Mesenchymal stem cell (in vitro differentiated cells and primary cell): Measurements from ENCODE around the gene PRR23C.
"Not testable (repeated sequence)": the region's sequence is repeated elsewhere in the genome, so short reads cannot be mapped to it uniquely, and the experiment has no call there.

Experiments used
- DNase-seq: peaks from one replicate; pipeline ENCODE4 v3.0.0-alpha.2; 2013
- H2AFZ ChIP-seq: one replicate; pipeline ENCODE4 v1.6.1; 2013; ENCODE audit warnings: low read depth, mild to moderate bottlenecking, control low read depth, inconsistent platforms, low read length, moderate library complexity
- H2AK5ac ChIP-seq: 2 replicates; pipeline ENCODE4 v1.6.1; 2013; ENCODE audit warnings: low read length, moderate library complexity, mild to moderate bottlenecking, inconsistent platforms; ENCODE audit not compliant: severe bottlenecking
- H2BK120ac ChIP-seq: one replicate; pipeline ENCODE4 v1.6.1; 2013; ENCODE audit warnings: low read depth, mild to moderate bottlenecking, inconsistent platforms, low read length, moderate library complexity
- H2BK12ac ChIP-seq, 2 experiments: one replicate each; pipeline ENCODE4 v1.6.1; 2013; ENCODE audit warnings: inconsistent platforms in 2 of 2, low read length in 2 of 2, mild to moderate bottlenecking in 2 of 2, moderate library complexity in 2 of 2, control low read depth in 1 of 2
- H2BK15ac ChIP-seq: one replicate; pipeline ENCODE4 v1.6.1; 2013; ENCODE audit warnings: mild to moderate bottlenecking, low read depth, inconsistent platforms; ENCODE audit not compliant: poor library complexity, severe bottlenecking
- H2BK5ac ChIP-seq: 2 replicates; pipeline ENCODE4 v1.6.1; 2013; ENCODE audit warnings: low read depth, mild to moderate bottlenecking, low read length, control low read depth, inconsistent platforms; ENCODE audit not compliant: poor library complexity, severe bottlenecking
- H3K14ac ChIP-seq, 2 experiments: one replicate each; pipeline ENCODE4 v1.6.1; 2013; ENCODE audit warnings: inconsistent platforms in 2 of 2, low read length in 2 of 2, control low read depth in 1 of 2, mild to moderate bottlenecking in 1 of 2, moderate library complexity in 1 of 2
- H3K18ac ChIP-seq, 2 experiments: one replicate each; pipeline ENCODE4 v1.6.1; 2013; ENCODE audit warnings: inconsistent platforms in 2 of 2, low read length in 2 of 2, control low read depth in 1 of 2, low read depth in 1 of 2, mild to moderate bottlenecking in 1 of 2
- H3K23ac ChIP-seq, 2 experiments: one replicate each; pipeline ENCODE4 v1.6.1; 2013; ENCODE audit warnings: inconsistent platforms in 2 of 2, low read length in 2 of 2, mild to moderate bottlenecking in 2 of 2, moderate library complexity in 2 of 2, control low read depth in 1 of 2
- H3K27ac ChIP-seq: 2 replicates; pipeline ENCODE4 v1.5.1; 2013; ENCODE audit warnings: mild to moderate bottlenecking, moderate library complexity, low read length, control low read depth, inconsistent platforms; ENCODE audit not compliant: poor library complexity, severe bottlenecking
- H3K27me3 ChIP-seq, 2 experiments: 2 replicates each; pipeline versions ENCODE4 v1.6.1 to v1.7.0; 2013; ENCODE audit warnings: low read length in 2 of 2, mild to moderate bottlenecking in 2 of 2, moderate library complexity in 2 of 2, control low read depth in 1 of 2, inconsistent platforms in 1 of 2; ENCODE audit not compliant: control insufficient read depth in 1 of 2, insufficient read depth in 1 of 2
- H3K36me3 ChIP-seq, 2 experiments: 2 replicates each; pipeline versions ENCODE4 v1.6.1 to v1.7.0; 2013; ENCODE audit warnings: low read length in 2 of 2, control low read depth in 1 of 2, inconsistent platforms in 1 of 2, low read depth in 1 of 2, mild to moderate bottlenecking in 1 of 2; ENCODE audit not compliant: insufficient read depth in 2 of 2, control insufficient read depth in 1 of 2
- H3K4ac ChIP-seq, 2 experiments: one replicate each; pipeline ENCODE4 v1.6.1; 2013; ENCODE audit warnings: inconsistent platforms in 2 of 2, low read length in 2 of 2, mild to moderate bottlenecking in 2 of 2, moderate library complexity in 2 of 2, control low read depth in 1 of 2, low read depth in 1 of 2
- H3K4me1 ChIP-seq: 2 replicates; pipeline ENCODE4 v1.6.1; 2013; ENCODE audit warnings: low read depth, low read length, control low read depth; ENCODE audit not compliant: control insufficient read depth, insufficient read depth
- H3K4me2 ChIP-seq: 2 replicates; pipeline ENCODE4 v1.6.1; 2013; ENCODE audit warnings: low read length, mild to moderate bottlenecking, inconsistent platforms; ENCODE audit not compliant: poor library complexity, severe bottlenecking
- H3K4me3 ChIP-seq, 2 experiments: 2 replicates each; pipeline versions ENCODE4 v1.5.1 to v1.7.0; 2013; ENCODE audit warnings: low read length in 2 of 2, mild to moderate bottlenecking in 2 of 2, control low read depth in 1 of 2, low read depth in 1 of 2; ENCODE audit not compliant: insufficient read depth in 1 of 2
- H3K79me1 ChIP-seq: replicated peaks from 2 replicates; pipeline ENCODE4 v1.6.1; 2013; ENCODE audit warnings: mild to moderate bottlenecking, control low read depth, low read length, inconsistent platforms; ENCODE audit not compliant: poor library complexity, severe bottlenecking
- H3K9ac ChIP-seq: 2 replicates; pipeline ENCODE4 v1.7.0; 2013; ENCODE audit warnings: mild to moderate bottlenecking, low read length, moderate library complexity
- H3K9me3 ChIP-seq: 2 replicates; pipeline ENCODE4 v1.7.0; 2013; ENCODE audit warnings: mild to moderate bottlenecking, low read length; ENCODE audit not compliant: control insufficient read depth
- H4K8ac ChIP-seq: one replicate; pipeline ENCODE4 v1.6.1; 2013; ENCODE audit warnings: inconsistent platforms, mild to moderate bottlenecking, low read length, moderate library complexity
- H4K91ac ChIP-seq: one replicate; pipeline ENCODE4 v1.6.1; 2013; ENCODE audit warnings: mild to moderate bottlenecking, low read length, inconsistent platforms
- WGBS: methylation state at CpG from one replicate; pipeline ENCODE4 v1.1.7; 2013; ENCODE audit warnings: mixed read lengths; 5-methylcytosine and 5-hydroxymethylcytosine counted together

The PRR23C gene

GRCh38 chr3:139043554-139044365, 932 bp downstream of the PRR23C start:
- H3K4ac ChIP-seq, result no peak overlapping the region
- H2BK12ac ChIP-seq, result no peak overlapping the region
- no peak overlapping the region for H3K27ac ChIP-seq
- peaks cover 18% of the 10 kb centered on the region for H3K9me3 ChIP-seq
- H4K91ac ChIP-seq, result no peak overlapping the region
- no peak overlapping the region for H2AFZ ChIP-seq
- no peak for DNase-seq
- no peak overlapping the region for H3K4me2 ChIP-seq
- no peak overlapping the region for H3K4me3 ChIP-seq
- peaks cover 0 to 15% of the 10 kb centered on the region in 2 experiments for H3K27me3 ChIP-seq
- no peak overlapping the region for H3K9ac ChIP-seq
- no peaks in the 10 kb centered on the region for H3K79me1 ChIP-seq
- H4K8ac ChIP-seq, result no peak overlapping the region
- no peak overlapping the region for H2BK120ac ChIP-seq
- H2AK5ac ChIP-seq, result no peak overlapping the region
- H3K18ac ChIP-seq, result no peak overlapping the region
- WGBS, result 90% methylated on average over 49 of the region's 50 CpGs
- H3K36me3 ChIP-seq, result peaks cover 0 to 5% of the 10 kb centered on the region in 2 experiments
- no peaks in the 10 kb centered on the region for H3K4me1 ChIP-seq
- no peak overlapping the region for H2BK5ac ChIP-seq
- H3K23ac ChIP-seq, result no peak overlapping the region
- H3K14ac ChIP-seq, result no peak overlapping the region
- no peak overlapping the region for H2BK15ac ChIP-seq

DNA sequence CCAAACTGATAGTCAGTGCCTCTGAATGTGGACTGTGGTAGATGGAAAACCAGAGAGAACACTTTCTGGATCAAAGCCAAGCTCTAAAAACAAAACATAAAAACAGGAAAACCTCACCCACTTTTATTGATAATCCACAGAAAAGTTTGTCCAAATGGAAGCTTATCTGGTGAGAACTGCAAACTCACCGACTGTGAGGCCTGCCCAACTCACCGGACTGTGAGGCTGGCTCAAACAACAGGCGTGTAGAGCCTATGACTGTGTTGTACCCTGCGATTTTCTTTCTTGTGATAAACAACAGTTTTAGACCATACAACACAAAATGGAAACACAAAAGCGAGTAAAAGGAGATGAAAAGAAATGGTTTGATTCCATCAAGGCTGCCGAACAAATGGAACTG, 7.2 kb downstream of the PRR23C start:
- Histone ChIP-seq H3K14ac (no peak overlapping the region), H3K27ac (no peak overlapping the region), H3K27me3 (peaks cover 0 to 25% of the 10 kb centered on the region in 2 experiments), H3K23ac (no peak overlapping the region), H2BK120ac (no peak overlapping the region), H3K4me3 (no peak overlapping the region), H2BK15ac (no peak overlapping the region), H3K4ac (no peak overlapping the region), H3K36me3 (no peaks in the 10 kb centered on the region), H3K4me1 (no peaks in the 10 kb centered on the region), H2BK12ac (no peak overlapping the region), H3K79me1 (no peaks in the 10 kb centered on the region), H3K18ac (no peak overlapping the region), H3K9ac (no peak overlapping the region), H2AFZ (no peak overlapping the region), H3K9me3 (peaks cover 2% of the 10 kb centered on the region), H2BK5ac (no peak overlapping the region), H4K91ac (no peak overlapping the region), H3K4me2 (no peak overlapping the region), H4K8ac (no peak overlapping the region), H2AK5ac (no peak overlapping the region)
- DNase-seq, result no peak
- 63% methylated on average over 5 of the region's 6 CpGs for WGBS

GRCh38 chr3:139032326-139033002, 12.2 kb downstream of the PRR23C start:
- no peak overlapping the region for H2AK5ac ChIP-seq
- H3K18ac ChIP-seq, result no peak overlapping the region
- peaks cover 0 to 3% of the 10 kb centered on the region in 2 experiments for H3K27me3 ChIP-seq
- H3K14ac ChIP-seq, result no peak overlapping the region
- no peaks in the 10 kb centered on the region for H3K4me1 ChIP-seq
- no peak overlapping the region for H4K91ac ChIP-seq
- WGBS, result 50% methylated on average over 2 of the region's 2 CpGs
- H2AFZ ChIP-seq, result no peak overlapping the region
- H2BK5ac ChIP-seq, result no peak overlapping the region
- H3K27ac ChIP-seq, result no peak overlapping the region
- no peak overlapping the region for H3K4ac ChIP-seq
- no peak for DNase-seq
- H2BK120ac ChIP-seq, result no peak overlapping the region
- H3K23ac ChIP-seq, result no peak overlapping the region
- H3K79me1 ChIP-seq, result no peaks in the 10 kb centered on the region
- no peaks in the 10 kb centered on the region for H3K36me3 ChIP-seq
- no peak overlapping the region for H2BK15ac ChIP-seq
- H2BK12ac ChIP-seq, result no peak overlapping the region
- H3K4me3 ChIP-seq, result no peak overlapping the region
- H3K9ac ChIP-seq, result no peak overlapping the region
- H3K9me3 ChIP-seq, result peaks cover 9% of the 10 kb centered on the region
- H3K4me2 ChIP-seq, result no peak overlapping the region
- H4K8ac ChIP-seq, result no peak overlapping the region

GRCh38 chr3:139030576-139030975, 14.1 kb downstream of the PRR23C start:
- not testable (repeated sequence) for H2BK5ac ChIP-seq, H3K9me3 ChIP-seq, H3K27ac ChIP-seq, H3K4ac ChIP-seq, H2BK120ac ChIP-seq, H3K79me1 ChIP-seq, H4K91ac ChIP-seq, H3K27me3 ChIP-seq, H3K9ac ChIP-seq, H4K8ac ChIP-seq, H2AFZ ChIP-seq, H3K18ac ChIP-seq, H3K14ac ChIP-seq, H2AK5ac ChIP-seq, H3K36me3 ChIP-seq, H3K4me3 ChIP-seq, H2BK12ac ChIP-seq, H3K4me2 ChIP-seq, DNase-seq, H3K23ac ChIP-seq, H3K4me1 ChIP-seq, H2BK15ac ChIP-seq
